HL-60/S4 treated with phorbol 12-myristate 13-acetate at 8.2 ng/mL for 4 days and 3 days (cell line): Measurements from ENCODE around the gene TUFM.
"Not testable (repeated sequence)": the region's sequence is repeated elsewhere in the genome, so short reads cannot be mapped to it uniquely, and the experiment has no call there.

Experiments
- in situ Hi-C: fragments of 300-500 bp; cut with MboI; formaldehyde crosslinking; loops from 2 replicates; pipeline ENCODE4 v1.15.0; 2022; ENCODE audit warnings: low sequenced_read_pairs

TUFM gene

DNA sequence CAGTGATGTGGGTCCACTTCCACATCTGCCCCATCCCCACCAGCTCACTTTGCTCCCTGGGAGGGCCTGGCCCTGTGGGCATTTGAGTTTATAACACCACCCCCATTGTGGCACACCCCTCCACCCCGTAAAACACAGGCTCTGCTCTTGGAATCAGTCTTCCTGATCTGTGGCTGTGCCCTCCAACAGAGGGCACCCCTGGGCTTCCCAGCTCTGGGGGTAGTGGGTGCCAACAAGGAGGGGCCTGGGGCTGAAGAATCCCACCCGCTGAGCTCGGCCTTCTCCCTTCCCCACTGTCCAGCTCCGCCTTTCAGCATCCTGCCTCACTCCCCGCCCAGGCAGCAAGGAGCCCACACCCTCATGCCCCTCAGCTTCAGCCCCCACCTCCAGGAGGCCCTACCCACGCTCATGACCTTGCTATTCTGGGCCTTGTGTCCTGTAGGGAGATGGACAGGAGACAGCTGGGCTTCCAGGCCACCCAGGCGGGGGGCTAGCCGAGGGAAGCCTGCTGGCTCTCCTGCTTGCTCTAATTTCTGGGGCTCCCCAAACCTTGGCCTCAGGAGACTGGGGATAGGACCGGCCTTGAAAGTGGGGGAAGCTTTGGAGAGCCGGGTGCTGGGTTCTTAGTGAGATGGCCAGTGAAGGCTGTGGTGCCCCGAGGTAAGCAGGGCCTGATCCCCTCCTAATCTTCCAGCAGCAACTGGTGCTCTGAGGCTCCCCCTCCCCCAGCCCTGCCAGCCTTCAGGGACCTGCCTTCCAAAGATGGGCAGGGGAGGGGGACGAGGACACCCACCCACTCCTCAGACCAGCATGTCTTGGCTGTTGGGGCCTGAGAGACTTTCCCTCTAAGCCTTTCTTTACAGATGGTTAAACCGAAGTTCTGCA lies 29.2 kb upstream of the TUFM start:
- in situ Hi-C loops = no loop called here

DNA sequence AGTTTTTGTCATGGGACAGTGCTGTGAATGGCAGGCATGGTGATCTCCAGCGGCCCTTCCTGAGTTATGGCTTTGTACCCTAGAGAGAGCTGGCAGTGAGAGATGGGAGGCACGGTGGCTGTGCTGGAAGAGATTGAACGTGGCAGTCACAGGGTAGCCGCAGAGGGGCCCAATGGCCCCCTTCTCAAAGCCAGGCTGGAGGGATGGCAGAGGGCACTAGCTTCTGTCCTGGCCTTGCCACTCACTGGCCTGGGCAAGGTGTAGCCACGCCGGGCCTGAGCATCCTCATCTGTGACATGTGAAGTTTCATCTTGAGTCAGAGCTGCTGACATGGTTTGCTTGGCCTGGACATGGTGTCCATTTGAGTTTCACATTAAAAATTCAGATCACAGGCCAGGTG lies 28.3 kb upstream of the TUFM start:
- in situ Hi-C loops = no loop called here

DNA sequence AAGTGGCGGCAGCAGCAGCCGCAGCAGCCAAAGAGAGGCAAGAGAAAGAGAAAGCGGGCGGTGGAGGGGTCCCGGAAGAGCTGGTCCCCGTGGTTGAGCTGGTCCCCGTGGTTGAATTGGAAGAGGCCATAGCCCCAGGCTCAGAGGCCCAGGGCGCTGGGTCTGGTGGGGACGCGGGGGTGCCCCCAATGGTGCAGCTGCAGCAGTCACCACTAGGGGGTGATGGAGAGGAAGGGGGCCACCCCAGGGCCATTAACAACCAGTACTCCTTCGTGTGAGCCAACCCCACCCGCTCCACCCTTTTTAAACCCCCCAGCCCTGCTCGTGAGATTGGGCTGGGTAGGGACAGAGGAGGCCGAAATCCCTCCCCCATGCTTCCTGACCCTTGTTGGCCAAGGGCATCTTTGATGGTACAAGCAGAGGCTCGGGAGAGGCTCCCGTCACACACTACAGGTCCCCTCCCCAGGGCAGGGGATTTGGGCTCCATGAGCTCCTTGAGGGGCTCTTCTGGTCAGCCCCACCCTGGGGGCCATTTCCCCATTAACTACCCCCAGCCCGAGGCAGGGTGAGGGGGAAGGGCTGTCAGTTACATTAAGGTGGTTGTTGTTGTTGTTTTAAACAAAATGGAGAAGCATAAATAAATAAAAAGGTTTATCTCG lies 27.5 kb upstream of the TUFM start:
- in situ Hi-C loops = no loop called here

DNA sequence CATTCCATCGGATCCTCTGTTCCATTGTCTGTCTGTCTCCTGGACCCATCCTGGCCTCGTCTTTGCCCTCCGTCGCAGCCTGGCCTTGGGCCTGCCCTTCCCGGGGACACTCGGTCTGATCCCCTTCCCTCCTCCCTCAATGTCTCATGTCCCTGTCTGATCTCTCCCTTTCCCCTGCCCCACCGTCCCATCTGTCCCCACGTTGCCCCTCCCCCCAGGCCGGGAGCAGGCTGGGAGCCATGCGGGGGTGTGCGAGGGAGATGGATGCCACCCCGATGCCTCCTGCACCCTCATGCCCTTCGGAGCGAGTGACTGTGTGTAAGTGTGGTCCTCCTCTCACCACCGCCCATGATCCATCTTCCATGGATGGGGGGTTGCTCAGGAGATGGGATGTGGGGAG lies 26.8 kb upstream of the TUFM start:
- in situ Hi-C loops = no loop called here

DNA sequence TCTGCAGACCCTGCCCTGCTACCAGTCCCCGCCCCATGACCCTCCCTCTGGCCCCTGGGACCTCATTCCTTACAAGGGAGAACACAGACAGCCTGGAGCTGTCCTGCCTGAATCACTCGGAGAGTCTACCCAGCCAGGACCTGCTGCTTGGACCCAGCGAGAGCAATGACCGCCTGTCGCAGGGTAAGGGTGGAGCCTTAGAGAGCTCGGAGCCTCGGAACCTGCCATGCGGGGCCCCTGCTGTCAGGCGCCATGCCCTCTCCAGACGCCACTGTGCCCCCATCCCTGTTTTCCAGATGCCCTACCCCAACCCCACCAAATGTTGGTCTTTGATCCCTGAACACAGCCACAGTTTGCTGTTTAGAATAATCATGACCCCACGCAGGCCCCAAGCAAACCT lies 23.1 kb upstream of the TUFM start:
- in situ Hi-C loops = no loop called here

DNA sequence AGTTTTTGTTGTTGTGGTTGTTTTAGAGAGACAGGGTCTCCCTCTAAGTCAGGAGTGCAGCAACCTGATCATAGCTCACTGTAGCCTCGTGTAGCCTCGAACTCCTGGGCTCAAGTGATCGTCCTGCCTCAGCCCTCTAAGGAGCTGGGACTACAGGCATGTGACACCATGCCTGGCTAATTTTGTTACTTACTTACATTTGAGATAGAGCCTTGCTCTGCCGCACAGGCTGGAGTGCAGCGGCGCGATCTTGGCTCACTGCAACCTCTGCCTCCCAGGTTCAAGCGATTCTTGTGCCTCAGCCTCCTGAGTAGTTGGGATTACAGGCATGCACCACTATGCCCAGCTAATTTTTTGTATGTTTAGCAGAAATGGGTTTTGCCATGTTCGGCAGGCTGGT lies 21.5 kb upstream of the TUFM start:
- in situ Hi-C loops = not testable (repeated sequence)

DNA sequence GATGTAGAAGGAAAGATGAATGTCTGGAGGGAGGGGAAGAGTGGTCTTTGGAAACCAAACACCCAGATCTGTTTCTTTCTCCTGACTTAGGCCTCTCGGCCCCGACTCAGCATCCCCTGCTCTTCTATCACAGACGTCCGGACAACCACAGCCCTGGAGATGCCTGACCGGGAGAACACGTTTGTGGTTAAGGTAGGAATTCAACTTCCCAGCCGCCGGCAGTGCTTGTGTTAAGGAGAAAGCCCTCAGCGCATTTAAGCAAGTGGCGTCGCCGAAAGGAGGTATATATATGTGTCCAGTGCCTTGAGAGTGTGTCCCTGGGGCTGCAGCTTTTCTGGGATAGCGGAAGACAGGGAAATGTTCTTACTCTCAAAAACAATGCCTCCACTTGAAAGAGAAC lies 21.1 kb upstream of the TUFM start:
- in situ Hi-C loops = no loop called here

DNA sequence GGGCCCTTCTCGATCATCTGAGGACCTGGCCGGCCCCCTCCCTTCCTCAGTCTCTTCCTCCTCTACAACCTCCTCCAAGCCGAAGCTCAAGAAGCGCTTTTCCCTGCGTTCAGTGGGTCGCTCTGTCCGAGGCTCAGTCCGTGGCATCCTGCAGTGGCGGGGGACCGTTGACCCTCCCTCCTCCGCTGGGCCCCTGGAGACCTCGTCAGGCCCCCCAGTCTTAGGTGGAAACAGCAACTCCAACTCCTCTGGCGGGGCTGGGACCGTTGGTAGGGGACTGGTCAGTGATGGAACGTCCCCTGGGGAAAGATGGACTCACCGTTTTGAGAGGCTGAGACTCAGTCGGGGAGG lies 20.3 kb upstream of the TUFM start:
- in situ Hi-C loops = no loop called here

DNA sequence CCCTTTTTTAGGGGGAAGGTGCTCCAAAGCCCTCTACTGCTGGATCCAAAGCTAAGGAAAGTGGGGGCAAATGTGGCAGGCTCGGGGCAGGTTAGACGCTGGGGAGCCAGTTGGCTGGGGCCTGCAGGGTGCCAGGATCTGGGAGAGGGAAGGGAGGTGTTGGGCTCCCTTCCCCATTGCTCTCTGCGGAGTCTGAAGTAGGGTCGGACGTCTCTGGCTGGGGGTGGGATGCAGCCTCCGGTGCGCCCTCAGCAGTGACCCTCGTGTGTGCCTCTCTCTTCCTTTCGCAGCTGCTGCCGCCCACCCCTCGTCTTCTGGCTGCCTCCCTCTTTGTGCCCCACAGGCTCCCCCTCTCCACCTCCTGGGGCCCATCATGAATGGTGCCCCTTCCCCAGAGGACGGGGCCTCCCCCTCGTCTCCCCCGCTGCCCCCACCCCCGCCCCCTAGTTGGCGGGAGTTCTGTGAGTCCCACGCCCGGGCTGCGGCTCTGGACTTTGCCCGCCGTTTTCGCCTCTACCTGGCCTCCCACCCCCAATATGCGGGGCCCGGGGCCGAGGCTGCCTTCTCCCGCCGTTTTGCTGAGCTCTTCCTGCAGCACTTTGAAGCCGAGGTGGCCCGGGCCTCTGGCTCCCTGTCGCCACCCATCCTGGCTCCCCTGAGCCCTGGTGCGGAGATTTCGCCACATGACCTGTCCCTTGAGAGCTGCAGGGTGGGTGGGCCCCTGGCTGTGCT lies 19.7 kb upstream of the TUFM start:
- in situ Hi-C loops = no loop called here

DNA sequence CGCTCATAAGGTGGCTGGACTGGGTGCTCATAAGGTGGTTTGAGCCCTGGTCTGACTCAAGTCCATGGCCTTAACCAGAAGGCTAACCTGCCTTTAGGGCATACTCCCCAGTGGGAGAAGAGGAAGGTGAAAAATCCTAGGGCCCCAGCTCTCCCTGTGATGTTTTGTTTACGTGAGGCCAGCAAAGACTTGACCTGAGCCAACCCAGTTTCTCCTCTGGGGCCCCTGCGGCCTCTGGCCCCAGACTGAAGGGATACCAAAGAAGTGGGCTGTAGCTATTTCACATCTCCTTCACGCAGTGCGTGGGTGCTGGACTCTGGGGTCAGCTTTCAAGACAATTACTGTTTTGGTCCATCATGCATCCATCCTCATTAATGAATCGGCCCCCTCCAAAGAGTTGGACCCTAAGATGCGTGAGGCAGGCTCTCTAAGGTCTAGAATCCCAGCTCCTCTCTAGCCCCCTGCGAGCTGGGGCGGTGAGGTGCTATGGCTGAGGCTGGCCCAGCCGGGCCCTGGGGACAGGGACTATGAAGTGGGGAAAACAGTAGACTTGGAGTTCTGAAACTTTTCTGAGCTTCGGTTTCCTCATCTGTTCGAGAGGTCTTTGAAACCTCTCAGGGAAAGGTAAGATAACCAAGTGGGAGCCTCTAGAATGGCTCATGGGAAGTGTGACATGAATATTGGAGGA lies 19.0 kb upstream of the TUFM start:
- in situ Hi-C loops = no loop called here

DNA sequence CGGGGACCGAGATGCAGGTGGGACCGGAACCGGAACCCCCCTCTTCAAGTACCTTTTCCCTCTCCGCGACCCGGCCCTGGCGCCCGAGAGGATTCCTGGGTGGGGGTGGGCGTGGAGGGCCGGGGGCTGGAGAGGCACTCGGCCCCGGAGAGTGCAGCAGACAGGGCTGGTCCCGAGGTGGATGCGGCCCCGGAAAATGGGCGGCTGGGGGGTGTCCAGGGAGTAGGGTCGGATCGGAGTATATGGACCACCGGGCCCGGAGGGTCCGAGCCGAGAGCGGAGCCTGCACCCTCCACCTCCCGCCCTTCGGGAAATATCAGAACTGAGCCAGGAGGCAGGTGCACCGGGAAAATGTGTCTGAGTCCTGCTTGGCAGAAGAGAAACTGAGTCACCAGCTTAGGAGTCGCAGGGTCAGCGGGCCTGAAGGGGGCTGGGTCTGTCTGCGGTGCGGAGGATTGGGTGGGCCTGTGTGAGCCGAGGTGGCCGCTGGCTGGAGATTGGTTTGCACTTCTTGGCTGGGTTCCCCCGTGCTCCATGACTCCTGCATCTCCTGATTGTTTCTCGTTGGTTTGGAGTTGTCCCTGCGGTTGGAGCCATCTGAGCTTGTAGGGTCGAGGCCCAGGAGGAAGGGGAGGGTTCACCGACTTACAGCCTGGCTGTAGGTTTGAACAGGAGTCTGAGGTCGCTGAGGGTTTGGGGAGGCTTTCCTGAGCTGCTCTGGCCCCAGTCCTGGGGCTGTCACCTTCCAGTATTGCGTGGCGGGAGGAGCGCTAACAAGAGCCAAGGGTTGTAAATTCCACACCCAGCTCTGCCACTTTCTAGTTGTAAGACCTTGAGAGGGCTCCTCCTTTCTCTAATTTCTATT lies 18.0 kb upstream of the TUFM start:
- in situ Hi-C loops = no loop called here

DNA sequence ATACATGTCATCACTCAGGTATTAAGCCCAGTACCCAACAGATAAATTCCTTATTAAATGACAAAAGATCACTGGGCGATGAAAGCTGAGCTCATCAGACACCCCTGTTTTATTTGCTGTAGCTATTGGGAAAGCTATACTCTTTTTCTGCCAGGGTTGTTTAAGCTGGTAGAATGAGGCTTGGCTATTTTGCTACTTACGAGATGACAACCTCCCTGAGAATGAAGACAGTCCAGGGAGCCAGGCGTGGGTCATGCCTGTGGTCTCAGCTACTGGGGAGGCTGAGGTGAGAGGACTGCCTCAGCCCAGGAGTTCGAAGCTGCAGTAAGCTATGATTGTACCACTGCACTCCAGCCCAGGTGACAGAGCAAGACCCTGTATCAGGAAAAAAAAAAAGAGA lies 13.2 kb upstream of the TUFM start:
- in situ Hi-C loops = no loop called here

DNA sequence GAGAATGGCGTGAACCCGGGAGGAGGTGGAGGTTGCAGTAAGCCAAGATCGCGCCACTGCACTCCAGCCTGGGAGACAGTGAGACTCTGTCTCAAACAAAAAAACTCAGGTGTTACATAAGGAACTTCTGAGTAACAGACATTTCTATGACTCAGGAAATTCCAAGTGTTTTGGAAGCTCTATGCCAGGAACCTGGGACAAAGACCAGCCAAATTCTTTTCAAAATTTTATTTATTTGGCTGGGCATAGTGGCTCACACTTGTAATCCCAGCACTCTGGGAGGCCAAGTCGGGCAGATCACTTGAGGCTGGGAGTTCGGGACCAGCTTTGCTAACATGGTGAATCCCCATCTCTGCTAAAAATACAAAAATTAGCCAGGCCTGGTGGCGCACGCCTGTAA lies 12.3 kb upstream of the TUFM start:
- in situ Hi-C loops = no loop called here

DNA sequence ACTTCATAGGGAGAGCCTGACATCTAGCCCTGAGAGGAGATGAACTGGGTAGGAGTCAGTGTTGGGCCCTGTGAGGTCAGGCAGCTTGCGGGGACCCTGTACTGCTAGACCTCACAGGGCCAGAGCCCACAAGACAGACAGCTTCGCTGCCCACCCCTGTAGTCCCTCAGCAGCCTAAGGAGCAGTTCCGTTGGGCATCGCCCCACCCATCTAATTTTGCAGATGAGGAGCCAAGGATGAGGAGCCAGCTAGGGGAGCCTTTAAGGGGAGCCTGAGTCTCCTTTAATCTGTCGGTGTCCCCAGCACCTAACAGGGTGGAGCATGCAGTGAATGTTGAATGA lies 755 bp upstream of the TUFM start:
- in situ Hi-C loops = no loop called here

DNA sequence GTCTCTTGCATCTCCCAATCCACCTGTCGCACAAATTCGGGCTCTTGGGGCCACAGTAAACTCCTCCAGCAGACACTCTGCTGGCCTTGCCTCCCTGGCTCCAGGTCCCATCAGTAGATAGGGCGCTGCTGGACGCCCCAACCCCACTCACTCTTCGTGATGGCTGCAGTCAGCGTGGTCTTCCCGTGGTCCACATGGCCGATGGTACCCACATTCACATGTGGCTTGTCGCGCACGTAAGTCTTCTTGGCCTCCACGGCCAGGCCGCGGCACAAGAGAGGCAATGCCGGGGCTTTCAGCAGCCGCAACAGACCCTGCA lies 428 bp downstream of the TUFM start:
- in situ Hi-C loops = no loop called here

DNA sequence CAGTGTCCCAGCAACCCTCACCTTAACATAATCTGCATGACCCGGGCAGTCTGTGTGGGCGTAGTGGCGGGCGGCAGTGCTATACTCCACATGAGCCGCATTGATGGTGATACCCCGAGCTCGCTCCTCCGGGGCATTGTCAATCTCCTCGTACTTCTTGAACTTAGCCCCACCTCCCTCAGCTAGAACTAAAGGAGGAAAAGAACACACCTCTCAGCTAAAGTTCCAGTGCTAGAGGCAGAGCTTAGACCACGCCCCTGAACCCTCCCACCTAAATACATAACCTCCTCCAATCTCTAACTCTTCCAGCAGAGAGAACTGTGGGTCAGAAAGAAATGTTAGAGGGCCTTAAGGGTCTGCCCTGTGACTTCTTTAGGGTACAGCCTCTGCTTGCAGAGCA lies 855 bp downstream of the TUFM start:
- in situ Hi-C loops = no loop called here

DNA sequence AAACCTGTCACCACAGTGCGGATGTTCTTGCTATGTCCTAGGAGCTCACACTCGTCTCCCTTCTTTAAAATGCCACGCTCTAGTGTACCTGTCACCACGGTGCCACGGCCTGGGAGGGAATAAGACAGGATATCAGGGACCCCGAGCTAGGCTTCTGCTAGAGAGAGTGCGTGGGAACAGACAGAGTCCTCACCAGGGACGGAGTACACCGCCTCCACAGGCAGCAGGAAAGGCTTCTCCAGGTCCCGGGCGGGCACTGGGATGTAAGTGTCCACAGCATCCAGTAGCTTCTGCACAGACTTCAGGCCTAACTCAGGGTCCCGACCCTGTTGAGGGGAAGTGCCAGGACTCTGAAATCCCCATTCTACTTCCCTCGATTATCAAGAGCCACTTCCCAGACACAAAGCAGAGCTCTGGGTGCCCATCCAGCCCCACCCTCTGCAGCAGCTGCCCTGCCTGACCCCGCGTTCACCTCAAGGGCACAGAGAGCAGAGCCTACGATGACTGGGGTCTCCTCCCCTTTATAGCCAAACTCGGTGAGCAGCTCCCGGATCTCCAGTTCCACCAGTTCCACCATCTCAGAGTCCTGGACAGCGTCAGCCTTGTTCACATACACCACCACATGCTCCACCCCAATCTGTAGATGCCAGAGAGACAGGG lies 1.8 kb downstream of the TUFM start:
- in situ Hi-C loops = no loop called here

DNA sequence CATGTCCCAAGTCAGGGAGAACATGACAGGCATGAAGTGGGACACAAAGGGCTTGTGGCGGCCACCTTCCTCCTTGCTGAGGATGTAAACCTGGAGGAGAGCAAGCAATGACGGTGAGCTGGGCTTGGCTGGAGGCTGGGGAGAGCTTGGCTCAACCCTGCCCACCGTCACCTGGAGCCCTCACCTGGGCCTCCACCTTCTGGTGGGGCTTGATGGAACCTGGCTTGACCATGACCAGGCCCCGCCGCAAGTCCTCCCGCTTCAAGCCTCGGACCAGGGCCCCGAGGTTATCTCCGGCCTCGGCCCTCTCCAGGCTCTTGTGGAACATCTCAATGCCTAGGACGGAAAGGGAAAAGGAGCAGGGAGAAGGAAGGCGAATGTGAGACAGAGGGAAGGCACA lies 2.4 kb downstream of the TUFM start:
- in situ Hi-C loops = no loop called here

DNA sequence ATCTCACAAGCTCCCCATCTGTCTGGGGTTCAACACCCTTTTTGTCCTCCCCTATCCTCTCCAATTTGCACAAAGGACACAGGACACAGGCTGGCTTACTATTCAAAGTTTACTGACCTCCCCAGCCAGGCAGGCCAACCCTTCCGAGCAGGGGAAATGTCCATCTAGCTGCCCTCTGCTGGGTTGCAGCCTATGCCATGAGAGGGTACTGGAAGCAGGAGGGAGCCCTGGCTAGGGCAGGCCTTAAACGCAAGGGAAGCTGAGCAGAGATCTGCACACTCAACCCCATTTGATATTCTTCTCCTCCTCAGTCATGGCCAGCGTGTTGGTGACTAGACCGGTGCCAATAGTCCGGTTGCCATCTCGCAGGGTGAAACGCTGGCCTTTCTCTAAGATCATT lies 3.5 kb downstream of the TUFM start:
- in situ Hi-C loops = no loop called here

DNA sequence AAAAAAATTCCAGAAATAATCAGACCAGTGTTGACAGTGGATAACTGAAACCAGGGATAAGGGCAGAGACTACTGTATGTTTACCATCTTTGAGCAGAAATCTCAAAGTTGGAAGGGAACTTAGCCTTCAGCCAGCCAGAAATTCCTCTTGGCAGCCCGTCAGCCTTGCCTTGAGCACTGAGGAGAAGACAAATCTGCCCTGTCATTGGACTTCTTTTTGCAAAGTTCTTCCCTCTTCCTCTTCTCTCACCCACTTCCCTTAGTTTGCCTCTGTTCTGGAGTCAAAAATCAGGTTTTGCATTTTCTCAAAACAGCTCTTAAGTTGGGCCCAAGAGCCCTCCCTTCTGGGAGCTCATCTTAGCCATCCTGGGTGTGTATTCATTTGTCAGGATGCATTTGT lies 6.2 kb downstream of the TUFM start:
- in situ Hi-C loops = no loop called here
